HepG2 (cell line): ENCODE data around the gene GGA2. TPM values are rescaled to one million over a fixed set of nuclear protein-coding genes. Genes with fewer than 3 reads are reported as not detected.

Experiments used
- AHR ChIP-seq: IDR thresholded peaks from 2 replicates; pipeline ENCODE4 v1.6.1; 2018; ENCODE audit warnings: missing genetic modification reagents, missing compliant biosample characterization
- AKAP8 ChIP-seq: sonication (generic); formaldehyde crosslinking; IDR thresholded peaks from 2 replicates; pipeline ENCODE4 v1.5.1; 2020; ENCODE audit warnings: mild to moderate bottlenecking, missing genetic modification reagents
- CCDC6 ChIP-seq: sonication (generic); formaldehyde crosslinking; IDR thresholded peaks from 2 replicates; pipeline ENCODE4 v1.8.1; 2022; ENCODE audit warnings: mild to moderate bottlenecking, missing genetic modification reagents, moderate library complexity
- CEBPB ChIP-seq: IDR thresholded peaks from 2 replicates; pipeline ENCODE4 v1.6.1; 2011; ENCODE audit warnings: low read depth, low read length, improper control_type of control experiment, borderline replicate concordance
- KDM6A ChIP-seq: IDR thresholded peaks from 2 replicates; pipeline ENCODE4 v1.6.1; 2016; ENCODE audit warnings: low read depth
- NRL ChIP-seq: sonication (generic); formaldehyde crosslinking; IDR thresholded peaks from 2 replicates; pipeline ENCODE4 v1.5.0; 2020; ENCODE audit warnings: missing genetic modification reagents, mild to moderate bottlenecking, moderate library complexity, borderline replicate concordance
- POGZ ChIP-seq: sonication (generic); formaldehyde crosslinking; IDR thresholded peaks from 2 replicates; pipeline ENCODE4 v1.4.0; 2020; ENCODE audit warnings: mild to moderate bottlenecking, missing genetic modification reagents
- SRY ChIP-seq: sonication (generic); formaldehyde crosslinking; IDR thresholded peaks from 2 replicates; pipeline ENCODE4 v1.8.0; 2022; ENCODE audit warnings: mild to moderate bottlenecking, missing genetic modification reagents
- WIZ ChIP-seq: sonication (generic); formaldehyde crosslinking; IDR thresholded peaks from 2 replicates; pipeline ENCODE4 v1.5.1; 2020; ENCODE audit warnings: mild to moderate bottlenecking, missing genetic modification reagents
- ZBTB38 ChIP-seq: sonication (generic); formaldehyde crosslinking; IDR thresholded peaks from 2 replicates; pipeline ENCODE4 v1.5.1; 2020; ENCODE audit warnings: mild to moderate bottlenecking, missing genetic modification reagents
- ZNF33B ChIP-seq: sonication (generic); formaldehyde crosslinking; IDR thresholded peaks from 2 replicates; pipeline ENCODE4 v1.5.1; 2020; ENCODE audit warnings: mild to moderate bottlenecking, missing genetic modification reagents
- ZNF34 ChIP-seq: sonication (generic); formaldehyde crosslinking; IDR thresholded peaks from 2 replicates; pipeline ENCODE4 v1.4.0; 2020; ENCODE audit warnings: mild to moderate bottlenecking, missing genetic modification reagents, borderline replicate concordance
- ZNF607 ChIP-seq: sonication (generic); formaldehyde crosslinking; IDR thresholded peaks from 2 replicates; pipeline ENCODE4 v1.5.1; 2020; ENCODE audit warnings: missing genetic modification reagents, mild to moderate bottlenecking, borderline replicate concordance
- ZNF878 ChIP-seq: sonication (generic); formaldehyde crosslinking; IDR thresholded peaks from 2 replicates; pipeline ENCODE4 v1.8.1; 2023; ENCODE audit warnings: mild to moderate bottlenecking, missing genetic modification reagents, moderate library complexity
- polyA plus RNA-seq, 8 experiments: library from polyadenylated mRNA; depleted of rRNA in 3 of 8; stranded (reverse) in 7 of 8; unstranded in 1 of 8; fragments of >200 nt; fragmentation: Illumina TruSeq in 4 of 8; extraction: Trizol in 4 of 8; gene quantifications; 2 replicates each; pipeline versions ENCODE4 v1.2.1 to v1.2.3, GENCODE V29; 2011 to 2016; ENCODE audit warnings: low read depth in 4 of 8, missing spikeins in 1 of 8, mixed read lengths in 1 of 8; ENCODE audit not compliant: insufficient read depth in 1 of 8
- total RNA-seq, 5 experiments: library from RNA; depleted of rRNA; stranded (reverse); fragments of >200 nt; fragmentation: Illumina TruSeq; extraction: Trizol; gene quantifications; 2 replicates each; pipeline ENCODE4 v1.2.3, GENCODE V29; 2016; ENCODE audit warnings: low read depth in 1 of 5
- TF ChIP-seq, protein P1 (sequence below): sonication (generic); formaldehyde crosslinking; IDR thresholded peaks from 2 replicates; pipeline ENCODE4 v1.4.0; 2020; ENCODE audit warnings: mild to moderate bottlenecking, missing genetic modification reagents
- TF ChIP-seq, protein P2 (sequence below): sonication (generic); formaldehyde crosslinking; IDR thresholded peaks from 2 replicates; pipeline ENCODE4 v1.4.0; 2020; ENCODE audit warnings: missing genetic modification reagents
- TF ChIP-seq, protein P3 (sequence below): sonication (generic); formaldehyde crosslinking; IDR thresholded peaks from 2 replicates; pipeline ENCODE4 v1.4.0; 2020; ENCODE audit warnings: missing genetic modification reagents, borderline replicate concordance

The GGA2 gene
- total and polyA plus RNA-seq, 2 of the 13 experiments (the other 11 are each of a cell fraction or from before 2014, with no cell fraction given), result 51.5 to 69.8 TPM

DNA sequence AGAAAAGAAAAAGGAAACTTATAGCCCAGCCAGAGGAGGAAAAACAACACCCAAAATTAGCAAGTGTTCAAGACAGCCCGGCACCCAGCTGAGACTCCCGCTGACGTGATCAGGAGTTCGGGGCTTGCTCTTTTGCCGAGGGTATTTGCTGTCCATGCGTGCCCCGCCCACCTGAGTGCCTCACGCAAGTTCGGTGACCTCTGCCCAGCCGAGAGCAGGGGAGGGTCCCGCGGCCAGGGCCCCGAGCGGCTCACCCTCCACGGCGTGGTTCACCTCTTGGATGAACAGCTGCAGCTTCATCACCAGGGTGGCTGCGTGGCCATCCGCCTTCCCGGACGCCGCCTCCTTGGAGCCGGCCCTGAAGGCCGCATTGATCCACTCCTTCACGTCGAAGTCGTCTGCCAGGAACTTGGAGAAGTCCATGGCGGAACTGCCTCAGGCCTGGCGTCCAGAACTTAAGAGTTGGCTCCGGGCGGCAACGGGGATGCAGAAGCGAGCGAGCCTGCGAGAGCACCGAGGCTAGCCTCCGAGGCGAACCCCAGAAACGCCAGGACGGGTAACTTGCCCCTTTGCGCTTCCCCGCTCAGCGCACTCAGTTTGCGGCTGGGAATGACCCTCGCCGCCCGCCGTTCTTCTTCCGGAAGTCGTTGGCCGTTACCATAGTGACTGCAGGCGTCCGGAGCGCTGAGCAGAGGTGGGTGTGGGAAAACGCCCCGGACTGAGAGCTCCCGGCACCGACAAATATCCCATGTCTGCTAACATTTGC, 57.5 kb downstream of the GGA2 start, which contains the start of gene COG7 (continued):
- TF ChIP-seq, protein P1, sequence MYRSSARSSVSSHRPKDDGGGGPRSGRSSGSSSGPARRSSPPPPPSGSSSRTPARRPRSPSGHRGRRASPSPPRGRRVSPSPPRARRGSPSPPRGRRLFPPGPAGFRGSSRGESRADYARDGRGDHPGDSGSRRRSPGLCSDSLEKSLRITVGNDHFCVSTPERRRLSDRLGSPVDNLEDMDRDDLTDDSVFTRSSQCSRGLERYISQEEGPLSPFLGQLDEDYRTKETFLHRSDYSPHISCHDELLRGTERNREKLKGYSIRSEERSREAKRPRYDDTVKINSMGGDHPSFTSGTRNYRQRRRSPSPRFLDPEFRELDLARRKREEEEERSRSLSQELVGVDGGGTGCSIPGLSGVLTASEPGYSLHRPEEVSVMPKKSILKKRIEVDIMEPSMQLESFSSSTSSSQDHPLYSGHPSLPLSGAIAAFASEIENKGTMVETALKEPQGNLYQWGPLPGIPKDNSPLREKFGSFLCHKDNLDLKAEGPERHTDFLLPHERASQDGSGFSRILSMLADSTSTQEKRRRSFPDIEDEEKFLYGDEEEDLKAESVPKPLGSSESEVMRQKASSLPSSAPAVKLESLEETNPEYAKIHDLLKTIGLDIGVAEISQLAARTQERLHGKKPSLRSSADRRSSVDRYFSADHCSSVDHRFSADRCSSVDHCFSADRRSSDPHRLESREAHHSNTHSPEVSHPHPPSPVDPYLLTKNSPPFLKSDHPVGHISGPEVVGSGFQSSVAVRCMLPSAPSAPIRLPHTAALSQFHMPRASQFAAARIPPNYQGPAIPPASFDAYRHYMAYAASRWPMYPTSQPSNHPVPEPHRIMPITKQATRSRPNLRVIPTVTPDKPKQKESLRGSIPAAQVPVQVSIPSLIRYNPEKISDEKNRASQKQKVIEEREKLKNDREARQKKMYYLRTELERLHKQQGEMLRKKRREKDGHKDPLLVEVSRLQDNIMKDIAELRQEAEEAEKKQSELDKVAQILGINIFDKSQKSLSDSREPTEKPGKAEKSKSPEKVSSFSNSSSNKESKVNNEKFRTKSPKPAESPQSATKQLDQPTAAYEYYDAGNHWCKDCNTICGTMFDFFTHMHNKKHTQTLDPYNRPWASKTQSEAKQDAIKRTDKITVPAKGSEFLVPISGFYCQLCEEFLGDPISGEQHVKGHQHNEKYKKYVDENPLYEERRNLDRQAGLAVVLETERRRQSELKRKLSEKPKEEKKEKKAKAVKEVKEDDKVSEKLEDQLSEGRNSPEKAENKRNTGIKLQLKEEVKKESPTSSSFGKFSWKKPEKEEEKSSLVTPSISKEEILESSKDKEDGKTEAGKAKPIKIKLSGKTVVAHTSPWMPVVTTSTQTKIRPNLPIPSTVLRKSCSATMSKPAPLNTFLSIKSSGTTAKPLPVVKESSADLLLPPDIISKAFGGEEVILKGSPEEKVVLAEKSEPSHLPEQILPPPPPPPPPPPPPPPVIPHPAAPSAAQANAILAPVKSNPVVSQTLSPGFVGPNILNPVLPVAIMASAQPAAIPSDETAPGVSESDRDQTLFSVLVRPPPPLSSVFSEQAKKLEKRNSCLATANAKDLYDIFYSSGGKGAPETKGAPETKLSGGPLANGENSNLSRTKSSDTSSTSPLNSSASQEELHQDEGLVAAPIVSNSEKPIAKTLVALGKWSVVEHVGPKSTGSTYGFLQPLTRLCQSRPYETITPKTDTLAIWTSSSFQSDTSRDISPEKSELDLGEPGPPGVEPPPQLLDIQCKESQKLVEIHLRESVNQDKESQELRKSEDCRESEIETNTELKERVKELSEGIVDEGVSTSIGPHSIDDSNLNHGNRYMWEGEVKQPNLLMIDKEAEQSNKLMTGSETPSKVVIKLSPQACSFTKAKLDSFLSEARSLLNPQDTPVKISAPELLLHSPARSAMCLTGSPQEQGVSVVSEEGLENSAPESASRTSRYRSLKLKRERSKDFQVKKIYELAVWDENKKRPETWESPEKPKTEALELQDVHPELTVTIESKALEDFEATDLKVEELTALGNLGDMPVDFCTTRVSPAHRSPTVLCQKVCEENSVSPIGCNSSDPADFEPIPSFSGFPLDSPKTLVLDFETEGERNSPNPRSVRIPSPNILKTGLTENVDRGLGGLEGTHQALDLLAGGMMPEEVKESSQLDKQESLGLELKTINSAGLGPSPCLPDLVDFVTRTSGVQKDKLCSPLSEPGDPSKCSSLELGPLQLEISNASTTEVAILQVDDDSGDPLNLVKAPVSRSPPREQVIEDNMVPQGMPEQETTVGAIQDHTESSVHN (CRISPR knock-in tag), result peak; percentile 91
- TF ChIP-seq AKAP8 (CRISPR knock-in tag) (peak; percentile 91), CCDC6 (CRISPR knock-in tag) (peak; percentile 99), ZNF878 (CRISPR knock-in tag) (peak; percentile 87), ZNF607 (CRISPR knock-in tag) (peak; percentile 75), POGZ (CRISPR knock-in tag) (peak; percentile 84; the same call in 1 of the 2 replicates), KDM6A (CRISPR knock-in tag) (peak; percentile 6; the same call in 1 of the 2 replicates), SRY (peak; percentile 98), AHR (peak; percentile 99), CEBPB (no peak), ZNF34 (CRISPR knock-in tag) (no peak), ZNF33B (CRISPR knock-in tag) (peak; percentile 96; the same call in 1 of the 2 replicates), NRL (peak; percentile 93), WIZ (CRISPR knock-in tag) (peak; percentile 94), ZBTB38 (CRISPR knock-in tag) (peak; percentile 93)
- TF ChIP-seq, protein P2, sequence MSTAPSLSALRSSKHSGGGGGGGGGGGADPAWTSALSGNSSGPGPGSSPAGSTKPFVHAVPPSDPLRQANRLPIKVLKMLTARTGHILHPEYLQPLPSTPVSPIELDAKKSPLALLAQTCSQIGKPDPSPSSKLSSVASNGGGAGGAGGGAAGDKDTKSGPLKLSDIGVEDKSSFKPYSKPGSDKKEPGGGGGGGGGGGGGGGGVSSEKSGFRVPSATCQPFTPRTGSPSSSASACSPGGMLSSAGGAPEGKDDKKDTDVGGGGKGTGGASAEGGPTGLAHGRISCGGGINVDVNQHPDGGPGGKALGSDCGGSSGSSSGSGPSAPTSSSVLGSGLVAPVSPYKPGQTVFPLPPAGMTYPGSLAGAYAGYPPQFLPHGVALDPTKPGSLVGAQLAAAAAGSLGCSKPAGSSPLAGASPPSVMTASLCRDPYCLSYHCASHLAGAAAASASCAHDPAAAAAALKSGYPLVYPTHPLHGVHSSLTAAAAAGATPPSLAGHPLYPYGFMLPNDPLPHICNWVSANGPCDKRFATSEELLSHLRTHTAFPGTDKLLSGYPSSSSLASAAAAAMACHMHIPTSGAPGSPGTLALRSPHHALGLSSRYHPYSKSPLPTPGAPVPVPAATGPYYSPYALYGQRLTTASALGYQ (CRISPR knock-in tag), result peak; percentile 89
- TF ChIP-seq, protein P3, sequence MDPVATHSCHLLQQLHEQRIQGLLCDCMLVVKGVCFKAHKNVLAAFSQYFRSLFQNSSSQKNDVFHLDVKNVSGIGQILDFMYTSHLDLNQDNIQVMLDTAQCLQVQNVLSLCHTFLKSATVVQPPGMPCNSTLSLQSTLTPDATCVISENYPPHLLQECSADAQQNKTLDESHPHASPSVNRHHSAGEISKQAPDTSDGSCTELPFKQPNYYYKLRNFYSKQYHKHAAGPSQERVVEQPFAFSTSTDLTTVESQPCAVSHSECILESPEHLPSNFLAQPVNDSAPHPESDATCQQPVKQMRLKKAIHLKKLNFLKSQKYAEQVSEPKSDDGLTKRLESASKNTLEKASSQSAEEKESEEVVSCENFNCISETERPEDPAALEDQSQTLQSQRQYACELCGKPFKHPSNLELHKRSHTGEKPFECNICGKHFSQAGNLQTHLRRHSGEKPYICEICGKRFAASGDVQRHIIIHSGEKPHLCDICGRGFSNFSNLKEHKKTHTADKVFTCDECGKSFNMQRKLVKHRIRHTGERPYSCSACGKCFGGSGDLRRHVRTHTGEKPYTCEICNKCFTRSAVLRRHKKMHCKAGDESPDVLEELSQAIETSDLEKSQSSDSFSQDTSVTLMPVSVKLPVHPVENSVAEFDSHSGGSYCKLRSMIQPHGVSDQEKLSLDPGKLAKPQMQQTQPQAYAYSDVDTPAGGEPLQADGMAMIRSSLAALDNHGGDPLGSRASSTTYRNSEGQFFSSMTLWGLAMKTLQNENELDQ (CRISPR knock-in tag), result peak; percentile 82; the same call in 1 of the 2 replicates
